MCF 10A (cell line): ENCODE measurements around the gene NUDT2. TPM values are rescaled to one million over a fixed set of nuclear protein-coding genes. Genes with fewer than 3 reads are reported as not detected.

ENCODE experiments used
- BruUV-seq: library from RNA; stranded (reverse); fragments of 400-500 nt; replicated peaks from 2 replicates; lab custom pipeline; 2021; lab: Mats Ljungman, UMichigan
- CTCF ChIA-PET: fragments of 300-600 bp; sonication (Branson Sonifier 250); formaldehyde crosslinking; extraction: SDS; loops from one replicate; lab custom pipeline; 2021; ENCODE audit warnings: antibody characterized with exemption, inconsistent platforms; lab: Yijun Ruan, JAX
- POLR2A ChIA-PET: fragments of 300-600, 350-650 bp; sonication (Branson Sonifier 250); formaldehyde crosslinking; extraction: SDS; loops from one replicate; lab custom pipeline; 2020; ENCODE audit warnings: antibody characterized with exemption, inconsistent platforms; lab: Yijun Ruan, JAX
- DNase-seq: peaks from one replicate; pipeline ENCODE4 v3.0.0-alpha.2; 2018; ENCODE audit not compliant: unreplicated experiment
- H3K27ac Mint-ChIP-seq: one replicate; pipeline ENCODE4 v1.8.0; 2022; ENCODE audit warnings: mild to moderate bottlenecking, low read depth, mixed read lengths; ENCODE audit not compliant: unreplicated experiment
- H3K27me3 Mint-ChIP-seq: one replicate; pipeline ENCODE4 v1.8.0; 2022; ENCODE audit warnings: mixed read lengths; ENCODE audit not compliant: insufficient read depth, unreplicated experiment
- H3K36me3 Mint-ChIP-seq: one replicate; pipeline ENCODE4 v1.8.0; 2022; ENCODE audit warnings: mild to moderate bottlenecking, moderate library complexity, mixed read lengths; ENCODE audit not compliant: insufficient read depth, unreplicated experiment
- H3K4me1 Mint-ChIP-seq: one replicate; pipeline ENCODE4 v1.8.0; 2022; ENCODE audit warnings: mixed read lengths; ENCODE audit not compliant: insufficient read depth, unreplicated experiment
- H3K4me3 Mint-ChIP-seq: one replicate; pipeline ENCODE4 v1.8.0; 2022; ENCODE audit warnings: mild to moderate bottlenecking, moderate library complexity, mixed read lengths; ENCODE audit not compliant: unreplicated experiment
- H3K9me3 Mint-ChIP-seq: one replicate; pipeline ENCODE4 v1.8.0; 2022; ENCODE audit warnings: mixed read lengths; ENCODE audit not compliant: unreplicated experiment
- CTCF ChIP-seq: fragments of 200-600 bp; IDR thresholded peaks from one replicate; pipeline ENCODE4 v1.8.0; 2022; ENCODE audit warnings: antibody characterized with exemption, mild to moderate bottlenecking; ENCODE audit not compliant: unreplicated experiment
- intact Hi-C: fragments of 100-400 bp; cut with micrococcal nuclease; formaldehyde crosslinking; loops from 2 replicates; pipeline ENCODE4 v1.14.1; 2022
- total RNA-seq: library from RNA; stranded (reverse); gene quantifications from 2 replicates; pipeline ENCODE4 v1.2.3, GENCODE V29; 2022

Gene NUDT2
- total RNA-seq, 1 experiment from 2014 or later: 30.6 TPM

GRCh38 chr9:34338665-34339385 is 9.5 kb downstream of the NUDT2 start:
- BruUV-seq: no TSS peak
- Mint-ChIP-seq H3K9me3 (no peaks in the 10 kb centered on the region), H3K4me3 (no peak overlapping the region), H3K27ac (no peak overlapping the region), H3K27me3 (no peaks in the 10 kb centered on the region), H3K4me1 (no peaks in the 10 kb centered on the region), H3K36me3 (peaks cover 31% of the 10 kb centered on the region)
- TF ChIP-seq CTCF: no peak
- intact Hi-C loops: no loop called here
- ChIA-PET CTCF (no interaction called here), POLR2A (interaction anchor here (1.3 kb wide), 1 partner anchor 10 kb away, joined by 3 read pairs; no protein-coding TSS in a partner anchor)
- no peak for DNase-seq

- POLR2A ChIA-PET: interaction anchor here (0.9 kb wide), 1 partner anchor 89 kb away, joined by 3 read pairs; no protein-coding TSS in a partner anchor
Measured at GRCh38 chr9:34341659-34342295, 12.4 kb downstream of the NUDT2 start.

GRCh38 chr9:34343090-34343489 is 13.7 kb downstream of the NUDT2 start:
- ChIA-PET CTCF (interaction anchor here (0.6 to 2.6 kb wide), 5 partner anchors 10 to 1943 kb away, joined by 3 to 6 read pairs (median 4); no protein-coding TSS in a partner anchor), POLR2A (no interaction called here)
- no peak for DNase-seq
- Mint-ChIP-seq H3K4me3 (no peak overlapping the region), H3K4me1 (no peaks in the 10 kb centered on the region), H3K9me3 (no peaks in the 10 kb centered on the region), H3K27me3 (no peaks in the 10 kb centered on the region), H3K27ac (no peak overlapping the region), H3K36me3 (peaks cover 31% of the 10 kb centered on the region)
- intact Hi-C loops: no loop called here
- TSS peak; percentile 83 for BruUV-seq
- no peak for TF ChIP-seq CTCF

More at GRCh38 chr9:34341659-34342295, 12.4 kb downstream of the NUDT2 start:
- DNase-seq: no peak
- H3K27ac Mint-ChIP-seq: no peak overlapping the region
- no peak overlapping the region for H3K4me3 Mint-ChIP-seq
- CTCF ChIA-PET: interaction anchor here (1.2 to 2.6 kb wide), 3 partner anchors 9 to 605 kb away, joined by 3 to 13 read pairs (median 6); no protein-coding TSS in a partner anchor
- no TSS peak for BruUV-seq
- H3K9me3 Mint-ChIP-seq: no peaks in the 10 kb centered on the region
- no peaks in the 10 kb centered on the region for H3K4me1 Mint-ChIP-seq
- no peak for TF ChIP-seq CTCF
- H3K27me3 Mint-ChIP-seq: no peaks in the 10 kb centered on the region
- H3K36me3 Mint-ChIP-seq: peaks cover 31% of the 10 kb centered on the region
- intact Hi-C loops: no loop called here

- POLR2A ChIA-PET: interaction anchor here (1.6 kb wide), 1 partner anchor 9 kb away, joined by 4 read pairs; no protein-coding TSS in a partner anchor
- BruUV-seq: no TSS peak
Measured at GRCh38 chr9:34343605-34344004, 14.2 kb downstream of the NUDT2 start.

More at GRCh38 chr9:34343605-34344004, 14.2 kb downstream of the NUDT2 start:
- H3K4me3 Mint-ChIP-seq: no peak overlapping the region
- H3K27ac Mint-ChIP-seq: no peak overlapping the region
- no peaks in the 10 kb centered on the region for H3K4me1 Mint-ChIP-seq
- no peak for DNase-seq
- intact Hi-C loops: no loop called here
- peaks cover 27% of the 10 kb centered on the region for H3K36me3 Mint-ChIP-seq
- CTCF ChIA-PET: interaction anchor here (1.0 kb wide), 1 partner anchor 11 kb away, joined by 4 read pairs; no protein-coding TSS in a partner anchor
- no peaks in the 10 kb centered on the region for H3K9me3 Mint-ChIP-seq
- no peaks in the 10 kb centered on the region for H3K27me3 Mint-ChIP-seq
- no peak for TF ChIP-seq CTCF
